H1 (cell line): ENCODE data around the gene TYK2. TPM values are rescaled to one million over a fixed set of nuclear protein-coding genes. Genes with fewer than 3 reads are reported as not detected.

Experiments
- KDM4A ChIP-seq: IDR thresholded peaks from one replicate; pipeline ENCODE4 v1.7.1; 2012; ENCODE audit warnings: low read depth, mild to moderate bottlenecking, moderate library complexity, low read length, inconsistent platforms; ENCODE audit not compliant: severe bottlenecking
- MAFK ChIP-seq: IDR thresholded peaks from 2 replicates; pipeline ENCODE4 v1.6.1; 2012; ENCODE audit warnings: low read depth, mild to moderate bottlenecking, improper control_type of control experiment, low read length
- NRF1 ChIP-seq: IDR thresholded peaks from 2 replicates; pipeline ENCODE4 v1.6.1; 2011; ENCODE audit warnings: mild to moderate bottlenecking, low read depth, low read length, improper control_type of control experiment
- SAP30 ChIP-seq: fragments of 300-600 bp; sonication (generic); IDR thresholded peaks from 2 replicates; pipeline ENCODE4 v1.7.1; 2012; ENCODE audit warnings: low read length, moderate library complexity, mild to moderate bottlenecking, inconsistent platforms; ENCODE audit not compliant: insufficient read depth, insufficient replicate concordance
- SIN3A ChIP-seq, 2 experiments: IDR thresholded peaks in 1 of 2; conservative IDR thresholded peaks in 1 of 2; 2 replicates each; pipeline ENCODE4 v1.6.1; 2011 to 2012; ENCODE audit warnings: low read length in 2 of 2, improper control_type of control experiment in 1 of 2, low read depth in 1 of 2, mild to moderate bottlenecking in 1 of 2
- polyA plus RNA-seq, 7 experiments: library from polyadenylated mRNA; depleted of rRNA in 3 of 7; stranded (reverse) in 5 of 7; unstranded in 2 of 7; fragments of >200 nt in 5 of 7; fragments of 200-250 nt in 2 of 7; gene quantifications; 1 replicate in 5 of 7; 2 replicates in 1 of 7; 4 replicates in 1 of 7; pipeline versions ENCODE4 v1.2.1 to v1.2.3, GENCODE V29; 2011 to 2013; ENCODE audit warnings: missing spikeins in 2 of 7, mixed read lengths in 2 of 7
- total RNA-seq: library from RNA; stranded (reverse); fragmentation: NEBNext Ultra II Directional; extraction: Animal tissue kit (Norgen Biotek cat#: 25700); gene quantifications from 2 replicates; pipeline ENCODE4 v1.2.1, GENCODE V29; 2021

The TYK2 gene
- total and polyA plus RNA-seq, 2 of the 8 experiments (the other 6 are each of a cell fraction or from before 2014, with no cell fraction given), result 32.1 to 40.8 TPM

DNA sequence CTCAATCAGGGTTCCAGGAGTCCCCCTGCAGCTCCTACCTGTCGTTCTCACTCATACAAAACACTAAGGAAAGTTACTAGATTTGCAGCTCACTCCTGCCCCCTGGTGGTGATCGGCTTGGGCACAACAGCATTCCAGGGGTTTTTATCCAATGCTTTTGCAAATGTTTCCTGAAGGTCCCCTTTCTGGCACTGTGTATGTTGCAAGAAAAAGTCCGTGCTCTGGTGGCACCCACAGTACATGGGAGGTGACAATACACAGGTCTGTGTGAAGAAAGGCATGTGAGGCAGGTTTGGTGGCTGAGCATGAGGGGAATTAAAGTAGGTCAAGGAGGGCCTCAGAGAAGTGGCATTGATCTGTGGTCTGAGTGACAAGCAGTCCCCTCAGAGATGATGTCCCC lies 8.6 kb upstream of the TYK2 start (continued):
- TF ChIP-seq KDM4A (no peak), NRF1 (no peak), SAP30 (no peak), MAFK (no peak), SIN3A (conservative IDR thresholded peaks at IDR 0.05 in 1 of 2, IDR thresholded peaks at IDR 0.05 in 1 of 2; ENCODE audit: low read depth in 1 of 2, low read length in 2 of 2) (0 out of 4 replicates have a peak, but pooled peaks of 1 of the 2 experiments have one; percentile 34)
